HG03064 (cell line): Measurements from ENCODE around the gene ZNF385D.

Source experiments
- ATAC-seq: cut with Tn5 transposase; IDR thresholded peaks from one replicate; pipeline ENCODE4 v1.9.1; 2021; ENCODE audit warnings: low read depth; ENCODE audit not compliant: unreplicated experiment

The ZNF385D gene

GRCh38 chr3:21750831-21751391 lies at the start of gene ZNF385D:
ZNF385D (minus strand) TSS chr3:21751210; CDS start chr3:21750916, 294 bp downstream.
- ATAC-seq, result no peak

GRCh38 chr3:21798356-21799088 lies 47.5 kb upstream of the ZNF385D start:
- ATAC-seq, result no peak

DNA sequence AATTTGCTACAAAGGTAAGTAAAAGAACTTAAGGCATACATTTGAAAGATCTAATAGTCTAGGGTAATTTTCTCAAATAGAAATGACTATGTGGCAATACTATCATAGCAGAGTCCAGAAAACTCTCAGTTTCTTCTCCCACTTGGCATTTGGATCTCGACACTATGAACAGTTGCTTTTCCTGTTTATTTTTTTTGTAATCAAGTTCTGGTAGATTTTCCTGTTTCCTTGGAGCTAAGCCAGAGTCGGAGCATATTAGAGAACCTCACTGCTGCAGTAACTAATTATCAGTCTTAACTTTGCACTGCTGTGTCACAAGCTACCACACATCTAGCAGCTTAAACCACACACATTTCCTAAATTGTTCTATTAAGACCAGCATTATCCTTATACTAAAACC lies 44.9 kb upstream of the ZNF385D start:
- ATAC-seq, result no peak

- no peak for ATAC-seq
Measured at GRCh38 chr3:21795152-21795837, 44.3 kb upstream of the ZNF385D start.

DNA sequence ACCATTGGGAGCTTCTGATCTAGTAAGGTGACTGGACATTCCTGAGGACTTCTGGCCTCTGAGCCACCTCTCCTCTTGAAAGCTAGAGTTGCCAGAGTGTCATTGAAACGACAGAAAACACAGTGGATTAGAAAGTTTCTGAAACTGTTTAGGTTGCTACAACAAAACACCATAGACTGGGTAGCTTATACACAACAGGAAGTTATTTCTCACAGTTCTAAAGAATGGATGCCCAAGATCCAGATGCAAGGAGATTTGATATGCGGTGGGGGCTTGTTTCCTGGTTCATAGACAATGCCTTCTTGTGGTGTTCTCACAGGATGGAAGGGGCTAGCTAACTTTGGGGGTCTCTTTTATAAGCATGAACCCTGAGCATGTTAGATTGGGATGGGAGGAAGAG lies 43.3 kb upstream of the ZNF385D start:
- no peak for ATAC-seq

DNA sequence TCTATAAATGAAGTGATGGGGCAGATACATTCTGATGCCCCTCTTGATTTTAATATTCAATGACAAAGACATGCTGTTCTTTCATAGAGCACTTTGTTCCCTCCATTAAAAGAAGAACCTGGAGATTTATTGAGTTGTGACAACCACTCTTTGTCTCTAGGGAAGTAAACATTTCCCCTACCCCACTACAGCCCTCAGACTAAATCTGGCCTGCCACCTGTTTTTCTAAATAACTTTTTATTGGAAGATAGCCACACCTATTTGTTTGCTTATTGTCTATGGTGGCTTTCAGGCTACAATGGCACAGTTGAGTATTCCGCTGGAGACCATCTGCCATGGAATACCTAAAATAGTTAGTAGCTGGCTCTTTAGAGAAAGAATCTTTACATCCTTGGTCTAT lies 41.2 kb upstream of the ZNF385D start:
- ATAC-seq, result no peak

DNA sequence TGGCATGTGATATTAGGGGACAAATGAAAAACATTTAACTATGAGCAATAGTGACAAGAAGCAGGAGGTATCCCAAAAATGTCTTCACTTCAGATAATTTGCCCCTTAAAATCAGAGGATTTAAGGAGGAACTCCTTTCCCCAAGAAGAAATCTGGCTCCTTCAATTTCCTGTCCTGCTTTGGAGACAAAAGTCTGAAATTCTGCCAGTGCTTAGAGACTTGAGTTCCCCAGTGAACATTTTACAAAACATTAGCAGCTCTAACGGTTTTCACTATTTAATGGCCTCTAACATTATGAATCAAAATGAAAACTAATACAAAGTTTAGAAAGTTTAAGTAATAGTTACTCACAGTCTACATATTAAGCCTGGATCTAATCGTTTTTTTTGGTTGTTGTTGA lies 40.3 kb upstream of the ZNF385D start:
- no peak for ATAC-seq

DNA sequence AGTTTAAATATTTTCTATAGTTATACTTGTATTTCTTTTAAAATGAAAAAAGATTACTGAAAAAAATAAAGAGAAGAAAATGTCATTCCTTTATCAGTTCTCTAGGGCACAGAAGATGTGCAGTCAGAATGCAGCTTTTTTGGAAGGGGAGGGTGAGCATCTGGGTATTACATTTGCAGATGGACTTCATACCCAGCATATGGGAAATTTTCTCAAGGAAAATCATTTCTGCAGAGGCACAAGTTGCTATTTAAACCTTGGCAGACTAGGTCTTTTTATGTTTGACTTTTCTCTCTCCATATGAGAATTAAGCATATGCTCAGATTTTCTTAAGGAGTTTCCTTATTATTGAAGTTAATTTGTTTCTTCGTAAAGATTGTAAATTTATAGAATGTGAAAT lies 39.5 kb upstream of the ZNF385D start:
- no peak for ATAC-seq

DNA sequence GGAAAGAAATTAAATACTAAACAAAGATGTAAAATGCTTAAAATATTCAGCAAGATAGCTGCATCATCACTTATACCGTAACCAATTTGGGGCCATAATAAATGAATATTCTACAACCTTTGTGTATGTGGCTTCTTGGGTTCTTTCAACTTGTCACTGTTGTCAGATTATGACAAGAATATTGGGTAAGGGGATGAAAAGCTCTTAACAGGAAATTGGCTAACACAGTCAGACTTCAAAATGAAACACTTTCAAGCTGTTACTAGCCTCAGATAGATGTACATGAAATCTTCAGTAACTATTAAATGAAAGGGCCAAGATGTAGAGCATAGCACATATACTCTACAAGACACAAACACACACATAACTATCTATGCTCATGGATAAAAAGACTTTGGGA lies 38.7 kb upstream of the ZNF385D start:
- no peak for ATAC-seq

GRCh38 chr3:21786438-21786797 lies 35.4 kb upstream of the ZNF385D start:
- ATAC-seq, result no peak

GRCh38 chr3:21785765-21786437 lies 34.9 kb upstream of the ZNF385D start:
- ATAC-seq, result no peak

DNA sequence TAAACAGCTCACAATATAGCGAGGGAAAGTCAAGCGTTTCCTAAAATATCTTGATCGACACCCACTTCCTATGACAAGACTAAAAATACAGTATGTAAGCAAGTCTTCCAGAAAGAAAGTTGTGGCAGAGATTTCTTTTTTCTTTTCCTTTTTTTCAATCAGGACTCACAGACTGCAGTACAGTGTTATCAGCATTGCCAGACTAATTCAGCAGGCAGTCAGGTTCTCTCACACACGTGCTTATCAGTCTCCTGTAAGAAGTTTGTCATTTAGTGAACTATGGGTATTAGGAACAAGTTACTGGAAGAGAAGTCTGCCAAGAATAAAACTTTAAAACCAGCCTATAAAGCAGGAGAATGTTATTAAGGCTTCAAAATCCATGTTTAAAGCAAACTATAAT lies 32.8 kb upstream of the ZNF385D start:
- ATAC-seq, result no peak

DNA sequence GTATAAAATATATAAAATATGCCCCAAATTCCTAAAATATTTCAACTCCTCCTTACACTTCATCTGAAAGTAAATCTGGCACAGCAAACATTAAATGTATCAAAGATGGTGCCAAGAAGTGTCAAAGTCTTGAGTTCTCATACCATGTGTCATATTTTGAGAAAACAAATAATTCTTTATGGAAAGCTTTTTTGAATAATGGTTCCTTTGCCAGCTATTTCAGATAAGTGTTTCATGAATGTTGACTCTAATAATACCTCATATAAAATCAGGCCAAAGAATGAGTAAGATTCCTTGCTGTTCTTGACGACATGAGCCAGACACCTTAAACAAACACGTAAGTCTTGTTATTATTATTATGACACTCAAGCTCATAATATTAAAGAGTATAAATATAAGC lies 30.3 kb upstream of the ZNF385D start:
- no peak for ATAC-seq

GRCh38 chr3:21779909-21780308 lies 28.9 kb upstream of the ZNF385D start:
- ATAC-seq, result no peak

DNA sequence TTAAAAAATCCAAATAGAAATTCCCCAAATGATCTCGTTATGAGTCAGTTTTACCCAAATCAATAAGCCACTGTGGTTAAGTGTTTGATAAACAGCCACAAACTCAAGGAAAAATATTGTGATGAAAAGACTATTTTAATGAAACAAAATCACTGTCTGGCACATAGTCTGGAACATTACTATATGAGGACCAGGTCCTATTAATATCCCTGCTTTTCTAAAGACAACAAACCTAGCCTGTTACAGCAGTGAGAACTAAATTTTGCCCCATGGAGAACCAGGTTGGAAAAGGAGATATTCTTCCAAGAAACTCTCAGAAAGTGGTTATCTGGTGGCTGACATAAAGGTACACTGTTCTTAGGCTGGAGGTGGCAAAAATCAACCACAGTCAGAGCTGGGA lies 27.7 kb upstream of the ZNF385D start:
- no peak for ATAC-seq

- ATAC-seq, result no peak
Measured at GRCh38 chr3:21777821-21778220, 26.8 kb upstream of the ZNF385D start.

DNA sequence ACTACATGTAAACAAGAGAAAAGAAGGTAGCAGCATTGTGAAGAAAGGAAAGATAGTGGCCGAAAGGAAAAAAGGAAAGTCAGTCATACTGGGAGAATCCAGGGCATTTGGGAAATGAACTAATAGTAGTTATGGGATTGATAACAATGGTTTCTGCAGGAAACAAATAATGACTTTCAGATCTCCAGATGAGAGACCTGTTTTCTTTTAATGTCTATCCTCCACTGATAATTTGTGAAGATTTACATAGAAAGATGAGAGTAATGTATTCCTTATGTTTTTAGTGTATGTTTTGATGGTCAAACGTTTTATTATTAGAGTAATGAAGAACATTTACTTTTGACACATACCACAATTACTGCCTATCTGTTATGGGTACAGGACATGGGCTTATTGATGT lies 15.0 kb upstream of the ZNF385D start:
- no peak for ATAC-seq

- ATAC-seq, result no peak
Measured at GRCh38 chr3:21755896-21756295, 4.9 kb upstream of the ZNF385D start.

DNA sequence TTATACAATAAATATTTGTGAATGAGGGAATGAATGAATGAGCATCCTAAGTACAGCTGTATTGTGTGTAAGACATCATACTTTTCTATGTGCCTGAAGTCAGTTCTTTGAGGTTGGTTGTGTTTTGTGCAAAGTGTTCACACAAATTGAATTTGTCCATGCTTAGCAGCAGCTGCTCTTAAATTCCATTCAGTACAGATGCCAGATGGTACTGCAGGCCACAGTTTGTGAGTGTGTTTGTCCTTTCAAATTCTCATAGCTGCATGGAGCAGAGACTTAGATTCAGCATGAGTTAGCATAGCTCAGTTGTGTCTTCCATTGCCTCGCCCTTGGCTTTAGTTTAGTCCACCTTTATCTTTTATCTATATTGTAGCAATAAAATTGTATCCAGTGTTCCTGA lies 3.8 kb upstream of the ZNF385D start:
- no peak for ATAC-seq

GRCh38 chr3:21752749-21753347 lies 1.8 kb upstream of the ZNF385D start:
- ATAC-seq, result no peak

DNA sequence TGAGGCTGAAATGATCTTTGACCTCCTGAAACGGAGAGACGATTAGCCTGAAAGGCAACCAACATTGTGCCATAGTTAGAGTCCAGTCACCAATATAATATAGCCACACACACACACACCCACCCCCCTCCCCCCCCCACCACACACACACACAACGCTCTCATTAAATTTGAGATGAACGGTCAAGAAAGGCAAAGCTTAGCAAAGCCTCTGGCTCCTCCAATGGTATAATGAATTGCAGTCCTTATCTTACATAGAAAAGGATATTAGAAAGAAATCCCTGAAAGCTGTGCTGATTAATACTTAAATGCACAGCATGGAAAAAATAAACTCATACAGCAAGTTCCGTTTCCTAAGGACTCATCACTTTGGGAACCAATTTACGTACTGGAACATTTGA lies 876 bp upstream of the ZNF385D start:
- ATAC-seq, result no peak
